HFF-Myc (cell line): ENCODE data around the gene ATP11A.

ENCODE experiments used
- DNase-seq: peaks from one replicate; pipeline ENCODE4 v3.0.0-alpha.2; 2011; ENCODE audit warnings: low read depth; ENCODE audit errors: extremely low read depth
- H3K4me3 ChIP-seq: replicated peaks from 2 replicates; pipeline ENCODE4 v1.5.1; 2011; ENCODE audit warnings: low read depth, mild to moderate bottlenecking, control low read depth, low read length
- TF ChIP-seq, protein P1 (sequence below): IDR thresholded peaks from 2 replicates; pipeline ENCODE4 v1.5.1; 2012; ENCODE audit warnings: mild to moderate bottlenecking, low read depth, low read length, control low read depth; ENCODE audit errors: missing control alignments

Gene ATP11A

DNA sequence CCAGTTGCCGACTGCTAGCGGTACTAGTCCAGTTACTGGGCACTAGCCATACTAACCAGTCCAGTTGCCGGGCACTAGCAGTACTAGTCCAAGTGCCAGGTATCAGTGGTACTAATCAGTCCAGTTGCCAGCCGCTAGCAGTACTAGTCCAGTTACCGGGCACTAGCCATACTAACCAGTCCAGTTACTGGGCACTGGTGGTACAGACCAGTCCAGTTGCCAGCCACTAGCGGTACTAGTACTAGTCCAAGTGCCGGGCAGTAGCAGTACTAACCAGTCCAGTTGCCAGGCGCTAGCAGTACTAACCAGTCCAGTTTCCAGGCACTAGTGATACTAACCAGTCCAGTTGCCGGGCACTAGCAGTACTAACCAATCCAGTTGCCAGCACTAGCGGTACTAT lies 155.0 kb downstream of the ATP11A start:
- DNase-seq, result no peak
- TF ChIP-seq, protein P1, sequence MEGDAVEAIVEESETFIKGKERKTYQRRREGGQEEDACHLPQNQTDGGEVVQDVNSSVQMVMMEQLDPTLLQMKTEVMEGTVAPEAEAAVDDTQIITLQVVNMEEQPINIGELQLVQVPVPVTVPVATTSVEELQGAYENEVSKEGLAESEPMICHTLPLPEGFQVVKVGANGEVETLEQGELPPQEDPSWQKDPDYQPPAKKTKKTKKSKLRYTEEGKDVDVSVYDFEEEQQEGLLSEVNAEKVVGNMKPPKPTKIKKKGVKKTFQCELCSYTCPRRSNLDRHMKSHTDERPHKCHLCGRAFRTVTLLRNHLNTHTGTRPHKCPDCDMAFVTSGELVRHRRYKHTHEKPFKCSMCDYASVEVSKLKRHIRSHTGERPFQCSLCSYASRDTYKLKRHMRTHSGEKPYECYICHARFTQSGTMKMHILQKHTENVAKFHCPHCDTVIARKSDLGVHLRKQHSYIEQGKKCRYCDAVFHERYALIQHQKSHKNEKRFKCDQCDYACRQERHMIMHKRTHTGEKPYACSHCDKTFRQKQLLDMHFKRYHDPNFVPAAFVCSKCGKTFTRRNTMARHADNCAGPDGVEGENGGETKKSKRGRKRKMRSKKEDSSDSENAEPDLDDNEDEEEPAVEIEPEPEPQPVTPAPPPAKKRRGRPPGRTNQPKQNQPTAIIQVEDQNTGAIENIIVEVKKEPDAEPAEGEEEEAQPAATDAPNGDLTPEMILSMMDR, result no peak
- H3K4me3 ChIP-seq, result no peak overlapping the region

DNA sequence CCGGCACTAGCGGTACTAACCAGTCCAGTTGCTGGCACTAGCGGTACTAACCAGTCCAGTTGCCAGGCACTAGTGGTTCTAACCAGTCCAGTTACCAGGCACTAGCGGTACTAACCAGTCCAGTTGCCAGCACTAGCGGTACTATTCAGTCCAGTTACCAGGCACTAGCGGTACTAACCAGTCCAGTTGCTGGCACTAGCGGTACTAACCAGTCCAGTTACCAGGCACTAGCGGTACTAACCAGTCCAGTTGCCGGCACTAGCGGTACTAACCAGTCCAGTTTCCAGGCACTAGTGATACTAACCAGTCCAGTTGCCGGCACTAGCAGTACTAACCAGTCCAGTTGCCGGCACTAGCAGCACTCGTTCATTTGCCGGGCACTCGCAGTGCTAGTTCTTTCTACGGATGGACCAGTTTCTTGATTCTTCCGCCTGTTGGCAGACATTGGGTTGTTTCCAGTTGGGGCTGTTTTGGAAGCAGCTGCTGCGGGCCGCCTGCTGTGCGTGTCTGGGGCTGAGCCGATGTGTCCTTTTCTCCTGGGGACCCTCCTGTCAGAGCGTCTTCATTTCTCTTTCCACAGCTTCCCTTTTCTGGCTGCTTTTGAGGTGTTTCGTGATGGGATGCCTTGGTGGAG lies 155.8 kb downstream of the ATP11A start:
- TF ChIP-seq, protein P1, result no peak
- DNase-seq, result no peak
- no peak overlapping the region for H3K4me3 ChIP-seq

DNA sequence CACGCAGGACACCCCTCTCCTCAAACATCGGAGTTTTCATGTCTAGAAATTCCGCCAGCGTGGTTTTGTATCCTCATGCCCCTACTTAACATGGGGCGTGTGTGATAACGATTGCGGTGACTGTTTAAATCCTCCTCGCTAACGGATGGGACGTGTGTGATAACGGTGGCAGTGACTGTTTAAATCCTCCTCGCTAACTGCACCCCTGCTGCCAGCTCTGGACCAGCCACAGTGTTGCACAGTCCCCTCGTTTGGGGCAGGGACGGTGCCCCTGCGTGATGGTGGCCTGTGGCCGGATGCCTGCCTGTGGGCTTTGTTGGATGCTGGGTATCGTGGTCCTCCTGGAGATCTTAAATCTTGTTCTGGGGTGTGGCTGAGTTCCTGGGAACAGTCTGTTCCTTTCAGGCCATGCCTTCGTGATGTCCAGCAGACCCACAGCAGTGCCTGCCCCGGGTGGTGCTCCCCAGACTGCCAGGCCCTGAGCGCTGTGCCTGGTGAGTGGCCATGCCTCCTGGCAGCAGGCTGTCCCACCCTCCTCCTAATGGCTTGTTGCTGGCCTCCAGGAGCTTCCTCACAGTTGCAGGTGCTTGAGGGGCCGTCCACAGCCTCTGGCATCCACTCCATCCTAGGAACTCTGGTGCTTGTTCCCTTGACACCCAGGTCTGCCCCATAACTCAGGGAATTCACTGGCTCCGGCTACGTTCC lies 156.7 kb downstream of the ATP11A start:
- DNase-seq, result no peak
- no peak overlapping the region for H3K4me3 ChIP-seq
- TF ChIP-seq, protein P1, result no peak

DNA sequence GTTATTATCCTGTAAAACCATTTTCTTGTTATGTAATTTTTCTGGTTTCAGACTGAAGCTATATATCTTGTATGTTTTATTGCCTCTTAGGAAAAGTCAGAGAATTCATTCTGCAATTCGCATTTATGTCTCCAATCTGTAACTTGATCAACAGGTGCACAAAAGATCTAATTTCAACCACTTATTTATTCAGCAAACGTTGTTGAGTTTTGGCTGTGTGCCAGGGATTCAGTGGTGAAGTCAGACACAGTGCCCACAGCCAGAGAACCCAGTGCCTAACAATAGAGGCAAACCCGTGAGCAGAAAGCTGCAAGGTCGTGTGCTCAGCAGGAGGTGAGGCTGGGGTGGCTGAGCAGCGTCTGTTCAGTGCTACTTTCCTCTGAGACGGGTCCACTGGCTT lies 159.7 kb downstream of the ATP11A start:
- H3K4me3 ChIP-seq, result no peak overlapping the region
- no peak for DNase-seq
- TF ChIP-seq, protein P1, result no peak

GRCh38 chr13:112850273-112850672 lies 160.4 kb downstream of the ATP11A start:
- H3K4me3 ChIP-seq, result no peak overlapping the region
- TF ChIP-seq, protein P1, result no peak
- DNase-seq, result no peak

DNA sequence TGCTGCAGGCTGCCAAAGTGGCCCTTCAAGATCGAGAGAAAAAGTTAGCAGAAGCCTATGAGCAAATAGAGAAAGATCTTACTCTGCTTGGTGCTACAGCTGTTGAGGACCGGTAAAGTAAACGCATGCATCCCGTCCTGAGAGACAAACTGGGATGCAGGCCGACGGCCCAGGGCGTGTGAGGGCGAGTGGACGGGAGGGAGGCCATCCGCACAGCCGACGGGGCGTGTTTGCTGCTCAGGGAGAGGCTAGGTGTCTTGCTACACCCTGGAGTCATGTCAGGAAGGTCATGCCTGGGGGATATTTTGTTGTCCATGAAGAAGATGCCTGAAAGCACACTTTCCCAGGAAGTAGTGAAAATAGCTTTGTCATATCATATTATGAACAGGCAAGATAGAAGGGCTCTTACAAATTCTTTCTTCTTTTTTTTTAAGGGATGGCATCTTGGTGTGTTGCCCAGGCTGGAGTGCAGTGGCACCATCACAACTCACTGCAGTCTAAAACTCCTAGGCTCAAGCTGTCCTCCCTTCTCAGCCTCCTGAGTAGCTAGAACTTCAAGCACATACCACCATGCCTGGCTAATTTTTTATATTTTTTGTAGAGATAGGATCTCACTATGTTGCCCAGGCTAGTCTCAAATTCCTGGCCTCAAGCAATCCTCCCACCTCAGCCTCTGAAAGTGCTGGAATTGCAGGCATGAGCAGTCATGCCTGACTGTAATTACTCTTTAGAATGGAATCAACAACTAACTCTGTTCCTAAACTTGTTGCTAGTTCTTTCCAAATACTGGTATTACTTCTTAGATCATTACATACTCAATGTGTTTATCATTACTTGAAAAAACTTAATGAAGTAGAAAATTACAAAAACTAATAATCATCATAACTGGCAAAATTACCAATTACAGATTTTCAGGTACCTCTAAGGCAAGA lies 161.5 kb downstream of the ATP11A start:
- DNase-seq, result no peak
- TF ChIP-seq, protein P1, result no peak
- no peak overlapping the region for H3K4me3 ChIP-seq
